OCI-LY7 (cell line): ENCODE results near the gene CD59.

Experiments
- EZH2phosphoT487 ChIP-seq: fragments of 200-600 bp; sonication (generic); IDR thresholded peaks from 2 replicates; pipeline ENCODE4 v1.6.1; 2018; ENCODE audit warnings: low read depth, borderline replicate concordance, mild to moderate bottlenecking, mixed run types, antibody characterized with exemption, low read length, moderate library complexity, mixed read lengths
- TF ChIP-seq, protein P1 (sequence below): fragments of 200-600 bp; sonication (generic); conservative IDR thresholded peaks from 2 replicates; pipeline ENCODE4 v1.5.1; 2014; ENCODE audit warnings: mild to moderate bottlenecking, antibody characterized with exemption, low read length, moderate library complexity, mixed read lengths

DNA sequence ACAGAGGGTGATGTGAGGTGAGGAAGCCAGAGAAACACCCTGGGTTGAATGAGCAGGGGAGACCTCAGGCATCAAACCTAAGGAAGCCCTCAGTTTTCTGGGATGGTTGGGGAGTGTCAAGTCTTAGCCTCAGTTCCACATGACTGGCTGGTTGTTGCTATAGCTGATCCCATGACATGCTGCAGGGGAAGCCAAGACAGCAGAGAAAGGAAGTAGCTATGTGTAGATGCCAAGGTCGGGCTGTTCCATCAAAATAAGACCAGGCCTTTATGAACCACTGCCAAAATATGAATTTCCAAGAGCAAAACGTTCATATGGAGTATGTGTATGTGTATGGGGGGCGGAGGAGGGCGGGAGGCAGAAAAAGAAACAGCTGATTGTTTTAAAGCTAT is 11.6 kb downstream of the CD59 start:
- TF ChIP-seq, protein P1, sequence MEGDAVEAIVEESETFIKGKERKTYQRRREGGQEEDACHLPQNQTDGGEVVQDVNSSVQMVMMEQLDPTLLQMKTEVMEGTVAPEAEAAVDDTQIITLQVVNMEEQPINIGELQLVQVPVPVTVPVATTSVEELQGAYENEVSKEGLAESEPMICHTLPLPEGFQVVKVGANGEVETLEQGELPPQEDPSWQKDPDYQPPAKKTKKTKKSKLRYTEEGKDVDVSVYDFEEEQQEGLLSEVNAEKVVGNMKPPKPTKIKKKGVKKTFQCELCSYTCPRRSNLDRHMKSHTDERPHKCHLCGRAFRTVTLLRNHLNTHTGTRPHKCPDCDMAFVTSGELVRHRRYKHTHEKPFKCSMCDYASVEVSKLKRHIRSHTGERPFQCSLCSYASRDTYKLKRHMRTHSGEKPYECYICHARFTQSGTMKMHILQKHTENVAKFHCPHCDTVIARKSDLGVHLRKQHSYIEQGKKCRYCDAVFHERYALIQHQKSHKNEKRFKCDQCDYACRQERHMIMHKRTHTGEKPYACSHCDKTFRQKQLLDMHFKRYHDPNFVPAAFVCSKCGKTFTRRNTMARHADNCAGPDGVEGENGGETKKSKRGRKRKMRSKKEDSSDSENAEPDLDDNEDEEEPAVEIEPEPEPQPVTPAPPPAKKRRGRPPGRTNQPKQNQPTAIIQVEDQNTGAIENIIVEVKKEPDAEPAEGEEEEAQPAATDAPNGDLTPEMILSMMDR = no peak
- TF ChIP-seq EZH2phosphoT487 = no peak
